Endodermal cell (in vitro differentiated cells): ENCODE results near the gene GRIN2C. TPM values are rescaled to one million over a fixed set of nuclear protein-coding genes. Genes with fewer than 3 reads are reported as not detected.

Source experiments
- DNase-seq: peaks from one replicate; pipeline ENCODE4 v3.0.0-alpha.2; 2017
- H3K27ac ChIP-seq: 2 replicates; pipeline ENCODE4 v1.5.1; 2013; ENCODE audit warnings: mild to moderate bottlenecking, low read depth, low read length, moderate library complexity
- H3K27me3 ChIP-seq: 2 replicates; pipeline ENCODE4 v1.6.1; 2013; ENCODE audit warnings: mild to moderate bottlenecking, low read length, moderate library complexity; ENCODE audit not compliant: insufficient read depth, control insufficient read depth, poor library complexity, severe bottlenecking
- H3K36me3 ChIP-seq: 2 replicates; pipeline ENCODE4 v1.7.0; 2013; ENCODE audit warnings: mild to moderate bottlenecking, low read length, moderate library complexity; ENCODE audit not compliant: control insufficient read depth, insufficient read depth
- H3K4me1 ChIP-seq: one replicate; pipeline ENCODE4 v1.7.0; 2013; ENCODE audit warnings: low read length; ENCODE audit not compliant: control insufficient read depth, insufficient read depth
- H3K4me3 ChIP-seq: 2 replicates; pipeline ENCODE4 v1.5.1; 2013; ENCODE audit warnings: mild to moderate bottlenecking, low read length, moderate library complexity
- H3K9ac ChIP-seq: 2 replicates; pipeline ENCODE4 v1.6.1; 2013; ENCODE audit warnings: mild to moderate bottlenecking, low read length, moderate library complexity; ENCODE audit not compliant: poor library complexity, severe bottlenecking; ENCODE audit errors: extremely low read depth
- H3K9me3 ChIP-seq: 2 replicates; pipeline ENCODE4 v1.6.1; 2013; ENCODE audit warnings: mild to moderate bottlenecking, low read length, moderate library complexity; ENCODE audit not compliant: control insufficient read depth
- H3K27ac Mint-ChIP-seq: 2 replicates; pipeline ENCODE4 v1.8.0; 2020; ENCODE audit warnings: mixed read lengths
- H3K27me3 Mint-ChIP-seq: 2 replicates; pipeline ENCODE4 v1.8.0; 2021; ENCODE audit warnings: mild to moderate bottlenecking, mixed read lengths; ENCODE audit not compliant: insufficient read depth
- H3K36me3 Mint-ChIP-seq: 2 replicates; pipeline ENCODE4 v1.8.0; 2020; ENCODE audit warnings: low read depth, mixed read lengths
- H3K4me1 Mint-ChIP-seq: 2 replicates; pipeline ENCODE4 v1.8.0; 2020; ENCODE audit warnings: mixed read lengths
- H3K4me3 Mint-ChIP-seq: 2 replicates; pipeline ENCODE4 v1.8.0; 2020; ENCODE audit warnings: mild to moderate bottlenecking, moderate library complexity, mixed read lengths
- H3K9me3 Mint-ChIP-seq: 2 replicates; pipeline ENCODE4 v1.8.0; 2020; ENCODE audit warnings: mild to moderate bottlenecking, mixed read lengths
- WGBS, 2 experiments: methylation state at CpG; one replicate each; pipeline versions ENCODE4 v1.1.5 to v1.1.7; 2013; ENCODE audit warnings: missing lambda C conversion rate in 2 of 2, mixed read lengths in 1 of 2; ENCODE audit not compliant: insufficient coverage in 1 of 2, insufficient read length in 1 of 2; 5-methylcytosine and 5-hydroxymethylcytosine counted together
- total RNA-seq, 2 donors: library from RNA; stranded (reverse); fragmentation: NEBNext Ultra II Directional in 1 of 2; extraction: Animal tissue kit (Norgen Biotek cat#: 25700) in 1 of 2; gene quantifications; 2 replicates in 1 of 2; 3 replicates in 1 of 2; pipeline ENCODE4 v1.2.1, GENCODE V29; 2021
- TF ChIP-seq, protein P1 (sequence below): fragments of 200-600 bp; sonication (generic); conservative IDR thresholded peaks from 2 replicates; pipeline ENCODE4 v1.5.0; 2021; ENCODE audit warnings: antibody characterized with exemption, mild to moderate bottlenecking

Gene GRIN2C
- total RNA-seq, 2 donors from 2014 or later: 0.24 to 0.31 TPM

GRCh38 chr17:74822335-74822938, 37.2 kb downstream of the GRIN2C start:
- Histone ChIP-seq H3K27ac (peak overlapping the region; percentile 66), H3K9ac (no peak overlapping the region), H3K4me1 (peaks cover 8% of the 10 kb centered on the region), H3K9me3 (no peaks in the 10 kb centered on the region), H3K4me3 (no peak overlapping the region), H3K27me3 (no peaks in the 10 kb centered on the region), H3K36me3 (peaks cover 9% of the 10 kb centered on the region)
- Mint-ChIP-seq H3K36me3 (peaks cover 32% of the 10 kb centered on the region), H3K4me3 (no peak overlapping the region), H3K27ac (no peak overlapping the region), H3K27me3 (no peaks in the 10 kb centered on the region), H3K9me3 (no peaks in the 10 kb centered on the region), H3K4me1 (no peaks in the 10 kb centered on the region)
- TF ChIP-seq, protein P1, sequence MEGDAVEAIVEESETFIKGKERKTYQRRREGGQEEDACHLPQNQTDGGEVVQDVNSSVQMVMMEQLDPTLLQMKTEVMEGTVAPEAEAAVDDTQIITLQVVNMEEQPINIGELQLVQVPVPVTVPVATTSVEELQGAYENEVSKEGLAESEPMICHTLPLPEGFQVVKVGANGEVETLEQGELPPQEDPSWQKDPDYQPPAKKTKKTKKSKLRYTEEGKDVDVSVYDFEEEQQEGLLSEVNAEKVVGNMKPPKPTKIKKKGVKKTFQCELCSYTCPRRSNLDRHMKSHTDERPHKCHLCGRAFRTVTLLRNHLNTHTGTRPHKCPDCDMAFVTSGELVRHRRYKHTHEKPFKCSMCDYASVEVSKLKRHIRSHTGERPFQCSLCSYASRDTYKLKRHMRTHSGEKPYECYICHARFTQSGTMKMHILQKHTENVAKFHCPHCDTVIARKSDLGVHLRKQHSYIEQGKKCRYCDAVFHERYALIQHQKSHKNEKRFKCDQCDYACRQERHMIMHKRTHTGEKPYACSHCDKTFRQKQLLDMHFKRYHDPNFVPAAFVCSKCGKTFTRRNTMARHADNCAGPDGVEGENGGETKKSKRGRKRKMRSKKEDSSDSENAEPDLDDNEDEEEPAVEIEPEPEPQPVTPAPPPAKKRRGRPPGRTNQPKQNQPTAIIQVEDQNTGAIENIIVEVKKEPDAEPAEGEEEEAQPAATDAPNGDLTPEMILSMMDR: no peak
- DNase-seq: no peak
- WGBS, 2 experiments: 88 to 94% methylated on average over 9 to 15 of the region's 15 CpGs

DNA sequence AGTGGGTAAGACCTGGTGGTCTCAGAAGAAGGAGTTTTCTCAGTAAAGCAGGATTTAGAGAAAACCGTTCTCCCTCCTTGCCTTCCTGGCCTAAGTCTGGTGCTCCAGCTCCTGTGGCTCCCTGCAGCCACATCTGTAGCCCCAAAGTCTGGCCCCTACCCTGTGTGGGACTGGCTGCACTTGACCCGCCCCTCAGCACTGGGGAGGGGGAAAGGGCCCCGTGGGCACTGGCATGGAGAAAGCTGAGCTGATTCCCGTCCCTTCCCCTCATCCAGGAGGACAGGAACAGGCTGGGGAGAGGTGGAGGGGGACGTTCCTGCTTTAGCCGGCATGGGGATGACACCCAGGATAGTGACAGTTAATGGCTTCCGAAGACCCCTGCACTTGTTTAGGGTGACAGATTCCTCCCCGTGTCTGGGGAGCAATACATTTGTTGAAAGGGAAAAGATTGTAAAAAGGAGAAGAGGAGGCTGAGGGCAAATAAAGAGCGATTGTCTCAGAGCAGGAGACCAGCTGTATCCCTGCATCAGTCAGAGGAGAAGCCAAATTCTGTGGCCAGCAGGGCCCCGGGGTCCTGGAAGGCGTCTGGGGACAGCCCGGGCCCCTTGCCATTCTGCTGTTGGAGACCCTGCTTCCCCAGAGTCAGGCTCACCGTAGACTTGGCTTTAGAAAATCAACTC, 37.9 kb downstream of the GRIN2C start:
- no peaks in the 10 kb centered on the region for H3K9me3 ChIP-seq
- no peak for DNase-seq
- H3K9ac ChIP-seq: no peak overlapping the region
- H3K4me3 ChIP-seq: no peak overlapping the region
- Mint-ChIP-seq H3K9me3 (no peaks in the 10 kb centered on the region), H3K36me3 (peaks cover 36% of the 10 kb centered on the region), H3K4me3 (no peak overlapping the region), H3K27me3 (no peaks in the 10 kb centered on the region), H3K4me1 (no peaks in the 10 kb centered on the region), H3K27ac (no peak overlapping the region)
- TF ChIP-seq, protein P1: no peak
- H3K36me3 ChIP-seq: peaks cover 9% of the 10 kb centered on the region
- peak overlapping the region; percentile 66 for H3K27ac ChIP-seq
- H3K4me1 ChIP-seq: peaks cover 8% of the 10 kb centered on the region
- WGBS, 2 experiments: 93 to 95% methylated on average over 3 to 13 of the region's 13 CpGs
- H3K27me3 ChIP-seq: no peaks in the 10 kb centered on the region

DNA sequence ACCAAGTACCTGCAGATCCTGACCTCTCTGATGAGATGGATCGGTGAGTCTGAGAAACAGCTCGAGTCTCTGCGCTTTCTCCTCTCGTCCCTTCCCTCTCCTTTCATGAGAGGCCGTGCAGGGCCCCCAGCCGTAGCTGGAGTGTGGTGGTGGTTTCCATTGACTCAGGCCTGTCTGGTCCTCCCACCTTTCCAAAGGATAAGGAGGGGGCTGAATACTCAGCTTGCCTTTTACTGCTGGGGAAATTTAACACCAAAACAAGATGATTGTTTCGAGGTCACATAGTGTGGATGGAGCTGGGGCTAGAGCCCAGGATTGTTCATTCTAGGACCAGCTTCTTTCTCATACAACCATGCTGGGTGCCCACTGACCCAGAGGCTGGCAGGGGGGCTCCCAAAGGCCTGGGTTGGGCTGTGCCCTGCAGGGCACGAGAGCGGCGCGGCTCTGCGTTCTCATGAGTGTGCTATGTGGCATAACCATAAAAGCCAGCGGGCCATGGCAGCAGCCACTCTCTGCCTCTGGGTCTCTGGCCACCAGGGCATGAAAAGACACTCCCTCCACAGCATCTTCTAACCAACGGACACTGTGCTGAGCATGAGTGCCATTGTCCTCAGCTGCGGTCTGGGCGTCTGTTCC, 39.8 kb downstream of the GRIN2C start:
- H3K4me1 ChIP-seq: peaks cover 8% of the 10 kb centered on the region
- Mint-ChIP-seq H3K9me3 (no peaks in the 10 kb centered on the region), H3K4me3 (no peak overlapping the region), H3K36me3 (peaks cover 37% of the 10 kb centered on the region), H3K27ac (no peak overlapping the region), H3K27me3 (no peaks in the 10 kb centered on the region), H3K4me1 (no peaks in the 10 kb centered on the region)
- H3K36me3 ChIP-seq: peaks cover 9% of the 10 kb centered on the region
- H3K27ac ChIP-seq: no peak overlapping the region
- TF ChIP-seq, protein P1: no peak
- no peaks in the 10 kb centered on the region for H3K9me3 ChIP-seq
- no peak overlapping the region for H3K4me3 ChIP-seq
- no peak for DNase-seq
- no peak overlapping the region for H3K9ac ChIP-seq
- 92 to 95% methylated on average over 5 to 16 of the region's 16 CpGs for WGBS, 2 experiments
- H3K27me3 ChIP-seq: no peaks in the 10 kb centered on the region
